RWPE2 (cell line): Measurements from ENCODE around the gene PRRG1.

Source experiments
- ATAC-seq: fragments of 200-7000 bp; cut with Tn5 transposase; 3 replicates; pipeline ENCODE4 v1.9.1; 2021; ENCODE audit warnings: low read depth
- DNase-seq: peaks from one replicate; pipeline ENCODE4 v3.0.0-alpha.2; 2020; ENCODE audit warnings: low spot score
- H3K27ac ChIP-seq: fragments of 450-650 bp; 2 replicates; pipeline ENCODE4 v1.5.1; 2017; ENCODE audit warnings: mild to moderate bottlenecking; ENCODE audit not compliant: poor library complexity, severe bottlenecking
- H3K27me3 ChIP-seq: fragments of 250-450 bp; sonication (Bioruptor Pico); 2 replicates; pipeline ENCODE4 v1.5.1; 2021; ENCODE audit warnings: mild to moderate bottlenecking, moderate library complexity; ENCODE audit not compliant: insufficient read depth, poor library complexity, severe bottlenecking
- H3K36me3 ChIP-seq: fragments of 250-450 bp; sonication (Bioruptor Pico); 2 replicates; pipeline ENCODE4 v1.5.1; 2020; ENCODE audit warnings: low read depth, mild to moderate bottlenecking, moderate library complexity
- H3K4me1 ChIP-seq: fragments of 250-450 bp; sonication (Bioruptor Pico); 2 replicates; pipeline ENCODE4 v1.5.1; 2021; ENCODE audit warnings: mild to moderate bottlenecking, moderate library complexity; ENCODE audit not compliant: insufficient read depth, poor library complexity, severe bottlenecking
- H3K4me3 ChIP-seq: fragments of 250-450 bp; sonication (Bioruptor Pico); 2 replicates; pipeline ENCODE4 v1.5.1; 2021; ENCODE audit warnings: mild to moderate bottlenecking, moderate library complexity; ENCODE audit not compliant: severe bottlenecking
- H3K9me3 ChIP-seq: fragments of 250-450 bp; sonication (Bioruptor Pico); 2 replicates; pipeline ENCODE4 v1.5.1; 2021; ENCODE audit warnings: mild to moderate bottlenecking, moderate library complexity; ENCODE audit not compliant: severe bottlenecking
- CTCF ChIP-seq: fragments of 450-650 bp; IDR thresholded peaks from one replicate; pipeline ENCODE4 v1.5.1; 2017; ENCODE audit warnings: mild to moderate bottlenecking, moderate library complexity; ENCODE audit not compliant: poor library complexity, severe bottlenecking

PRRG1 gene

GRCh38 chrX:37434362-37434761 is 85.2 kb downstream of the PRRG1 start:
- ATAC-seq: no peak
- no peaks in the 10 kb centered on the region for H3K9me3 ChIP-seq

GRCh38 chrX:37437160-37437559 is 88.0 kb downstream of the PRRG1 start:
- Histone ChIP-seq H3K36me3 (no peaks in the 10 kb centered on the region), H3K27ac (no peak overlapping the region), H3K4me3 (no peak overlapping the region), H3K9me3 (no peaks in the 10 kb centered on the region), H3K27me3 (no peaks in the 10 kb centered on the region), H3K4me1 (no peaks in the 10 kb centered on the region)
- no peak for TF ChIP-seq CTCF
- DNase-seq: no peak
- no peak for ATAC-seq

More at GRCh38 chrX:37434362-37434761, 85.2 kb downstream of the PRRG1 start:
- H3K27ac ChIP-seq: no peak overlapping the region
- H3K4me1 ChIP-seq: no peaks in the 10 kb centered on the region
- H3K4me3 ChIP-seq: no peak overlapping the region
- TF ChIP-seq CTCF: no peak
- H3K36me3 ChIP-seq: no peaks in the 10 kb centered on the region
- no peak for DNase-seq
- no peaks in the 10 kb centered on the region for H3K27me3 ChIP-seq

- H3K4me3 ChIP-seq: no peak overlapping the region
- no peaks in the 10 kb centered on the region for H3K36me3 ChIP-seq
- DNase-seq: no peak
- ATAC-seq: no peak
- no peak overlapping the region for H3K27ac ChIP-seq
- H3K9me3 ChIP-seq: no peaks in the 10 kb centered on the region
- no peak for TF ChIP-seq CTCF
- H3K4me1 ChIP-seq: no peaks in the 10 kb centered on the region
- H3K27me3 ChIP-seq: no peaks in the 10 kb centered on the region
Measured at GRCh38 chrX:37441377-37441776, 92.2 kb downstream of the PRRG1 start.

- H3K27me3 ChIP-seq: no peaks in the 10 kb centered on the region
- H3K4me1 ChIP-seq: no peaks in the 10 kb centered on the region
- ATAC-seq: no peak
- no peak for DNase-seq
- H3K9me3 ChIP-seq: no peaks in the 10 kb centered on the region
- no peaks in the 10 kb centered on the region for H3K36me3 ChIP-seq
- no peak for TF ChIP-seq CTCF
- no peak overlapping the region for H3K4me3 ChIP-seq
- H3K27ac ChIP-seq: no peak overlapping the region
Measured at GRCh38 chrX:37445182-37445581, 96.0 kb downstream of the PRRG1 start.

- ATAC-seq (0 out of 3 replicates have a peak, but pooled peaks have one; percentile 15), DNase-seq (no peak)
- H3K36me3 ChIP-seq: no peaks in the 10 kb centered on the region
- H3K4me3 ChIP-seq: no peak overlapping the region
- peaks cover 24% of the 10 kb centered on the region for H3K4me1 ChIP-seq
- H3K27me3 ChIP-seq: no peaks in the 10 kb centered on the region
- no peak for TF ChIP-seq CTCF
- H3K27ac ChIP-seq: peak overlapping the region; percentile 92
- H3K9me3 ChIP-seq: no peaks in the 10 kb centered on the region
Measured at GRCh38 chrX:37453821-37454220, 104.7 kb downstream of the PRRG1 start.
